ENCODE data around the gene THRB. TPM values are rescaled to one million over a fixed set of nuclear protein-coding genes. Genes with fewer than 3 reads are reported as not detected.

THRB gene
- total RNA-seq, 1 donor from 2014 or later = 0.31 TPM

DNA sequence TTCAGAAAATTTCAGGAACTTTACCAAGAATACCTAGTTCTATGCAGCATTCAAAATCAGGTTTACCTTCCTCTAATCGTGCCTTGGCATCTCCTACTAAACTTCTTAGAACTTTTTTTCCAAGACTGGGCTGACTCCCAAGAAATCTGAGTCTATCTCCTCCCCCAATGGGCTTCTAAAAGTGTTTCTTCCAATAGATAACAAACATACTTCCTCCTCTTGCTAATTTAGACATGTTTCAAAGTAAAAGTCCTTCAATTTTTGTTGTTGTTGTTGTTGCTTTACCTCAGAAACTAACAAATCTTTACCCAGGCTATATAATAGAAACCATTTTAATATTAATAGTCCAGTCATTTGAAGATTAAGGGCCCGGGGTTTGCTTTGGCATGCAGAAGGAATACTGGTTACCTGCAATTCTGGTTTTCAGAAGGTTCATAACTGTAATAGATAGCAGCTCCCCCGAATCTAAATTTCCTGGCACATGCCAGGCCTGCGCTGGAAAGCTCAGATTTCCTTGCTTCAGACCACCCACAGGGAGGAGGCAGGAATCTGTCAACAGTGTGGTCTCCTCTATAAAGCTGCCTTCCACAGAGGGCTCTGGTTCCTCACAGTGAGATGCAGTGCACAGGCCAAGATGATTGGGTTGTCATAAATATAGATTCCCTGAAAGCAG lies 188.7 kb downstream of the THRB start:
- H3K27ac Mint-ChIP-seq = no peak overlapping the region
- ChIA-PET POLR2A (no interaction called here), CTCF (no interaction called here)
- H3K4me3 Mint-ChIP-seq = no peak overlapping the region
- no peak for DNase-seq
- no peak for ATAC-seq (ENCODE audit: low read depth)
- no peaks in the 10 kb centered on the region for H3K4me1 Mint-ChIP-seq
- H3K27me3 Mint-ChIP-seq = no peaks in the 10 kb centered on the region
- TF ChIP-seq, protein P1, sequence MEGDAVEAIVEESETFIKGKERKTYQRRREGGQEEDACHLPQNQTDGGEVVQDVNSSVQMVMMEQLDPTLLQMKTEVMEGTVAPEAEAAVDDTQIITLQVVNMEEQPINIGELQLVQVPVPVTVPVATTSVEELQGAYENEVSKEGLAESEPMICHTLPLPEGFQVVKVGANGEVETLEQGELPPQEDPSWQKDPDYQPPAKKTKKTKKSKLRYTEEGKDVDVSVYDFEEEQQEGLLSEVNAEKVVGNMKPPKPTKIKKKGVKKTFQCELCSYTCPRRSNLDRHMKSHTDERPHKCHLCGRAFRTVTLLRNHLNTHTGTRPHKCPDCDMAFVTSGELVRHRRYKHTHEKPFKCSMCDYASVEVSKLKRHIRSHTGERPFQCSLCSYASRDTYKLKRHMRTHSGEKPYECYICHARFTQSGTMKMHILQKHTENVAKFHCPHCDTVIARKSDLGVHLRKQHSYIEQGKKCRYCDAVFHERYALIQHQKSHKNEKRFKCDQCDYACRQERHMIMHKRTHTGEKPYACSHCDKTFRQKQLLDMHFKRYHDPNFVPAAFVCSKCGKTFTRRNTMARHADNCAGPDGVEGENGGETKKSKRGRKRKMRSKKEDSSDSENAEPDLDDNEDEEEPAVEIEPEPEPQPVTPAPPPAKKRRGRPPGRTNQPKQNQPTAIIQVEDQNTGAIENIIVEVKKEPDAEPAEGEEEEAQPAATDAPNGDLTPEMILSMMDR (IDR thresholded peaks at IDR 0.05) = no peak
- H3K9me3 Mint-ChIP-seq = no peaks in the 10 kb centered on the region
- no peaks in the 10 kb centered on the region for H3K36me3 Mint-ChIP-seq (ENCODE audit: low read depth)
- intact Hi-C loops (cut with micrococcal nuclease) = no loop called here

DNA sequence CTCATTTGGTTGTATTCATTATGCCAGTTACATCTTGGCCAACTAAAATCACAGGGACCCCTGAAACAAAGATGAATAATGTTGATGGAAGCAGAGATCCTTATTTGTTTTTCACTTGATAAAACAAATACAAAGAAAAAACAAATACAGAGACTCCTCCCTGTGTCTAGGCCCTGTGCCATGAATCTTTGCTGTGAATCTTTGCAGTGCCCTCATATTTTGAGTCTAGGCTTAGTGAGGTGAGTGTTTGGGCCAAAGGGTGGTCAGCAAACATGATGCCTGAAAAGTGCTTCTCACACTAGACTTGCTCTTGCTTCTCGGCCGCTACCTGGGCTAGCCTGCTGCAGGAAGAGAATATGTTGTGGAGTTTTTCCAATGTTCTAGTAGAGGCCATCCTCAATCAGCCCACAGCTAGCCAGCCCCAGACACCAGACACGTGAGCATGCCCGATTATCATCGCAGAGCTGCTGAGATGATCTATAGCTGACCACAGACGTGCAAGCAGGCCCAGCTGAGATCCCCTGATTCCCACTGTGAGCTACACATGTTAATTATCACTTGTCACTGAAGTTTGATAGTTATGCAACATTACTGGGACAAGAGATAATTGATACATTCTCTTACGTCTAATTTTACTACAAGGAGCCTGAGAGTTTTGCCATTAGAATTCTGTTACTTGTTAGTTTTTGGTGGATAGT lies 191.4 kb downstream of the THRB start:
- intact Hi-C loops (cut with micrococcal nuclease) = no loop called here
- no peak for DNase-seq
- ATAC-seq (ENCODE audit: low read depth) = no peak
- no peaks in the 10 kb centered on the region for H3K36me3 Mint-ChIP-seq (ENCODE audit: low read depth)
- CTCF ChIA-PET = no interaction called here
- H3K4me1 Mint-ChIP-seq = no peaks in the 10 kb centered on the region
- TF ChIP-seq, protein P1 (IDR thresholded peaks at IDR 0.05) = no peak
- no peak overlapping the region for H3K4me3 Mint-ChIP-seq
- no peaks in the 10 kb centered on the region for H3K27me3 Mint-ChIP-seq
- no peaks in the 10 kb centered on the region for H3K9me3 Mint-ChIP-seq
- POLR2A ChIA-PET = no interaction called here
- no peak overlapping the region for H3K27ac Mint-ChIP-seq

DNA sequence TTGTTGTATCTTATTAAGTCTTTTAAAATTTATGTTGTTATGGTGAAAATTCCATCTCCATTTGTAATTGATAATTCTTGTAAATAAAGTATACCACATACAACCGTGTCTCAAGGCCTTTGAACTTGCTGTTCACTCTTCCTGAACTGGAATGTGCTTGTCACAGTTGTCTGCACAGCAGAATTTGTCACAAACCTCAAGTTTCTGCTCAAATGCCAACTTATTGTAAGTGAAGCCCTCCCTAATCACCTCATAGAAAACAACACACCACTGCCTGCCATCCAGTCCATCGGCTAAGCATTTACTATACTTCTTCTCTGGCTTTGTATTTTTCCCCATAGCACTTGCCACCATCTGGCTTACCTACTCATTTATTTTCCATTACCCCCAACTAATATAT lies 192.3 kb downstream of the THRB start:
- H3K9me3 Mint-ChIP-seq = no peaks in the 10 kb centered on the region
- TF ChIP-seq, protein P1 (IDR thresholded peaks at IDR 0.05) = no peak
- no peak overlapping the region for H3K4me3 Mint-ChIP-seq
- DNase-seq = no peak
- ChIA-PET CTCF (no interaction called here), POLR2A (no interaction called here)
- H3K36me3 Mint-ChIP-seq (ENCODE audit: low read depth) = no peaks in the 10 kb centered on the region
- H3K27ac Mint-ChIP-seq = no peak overlapping the region
- ATAC-seq (ENCODE audit: low read depth) = no peak
- intact Hi-C loops (cut with micrococcal nuclease) = no loop called here
- H3K27me3 Mint-ChIP-seq = no peaks in the 10 kb centered on the region
- H3K4me1 Mint-ChIP-seq = no peaks in the 10 kb centered on the region

DNA sequence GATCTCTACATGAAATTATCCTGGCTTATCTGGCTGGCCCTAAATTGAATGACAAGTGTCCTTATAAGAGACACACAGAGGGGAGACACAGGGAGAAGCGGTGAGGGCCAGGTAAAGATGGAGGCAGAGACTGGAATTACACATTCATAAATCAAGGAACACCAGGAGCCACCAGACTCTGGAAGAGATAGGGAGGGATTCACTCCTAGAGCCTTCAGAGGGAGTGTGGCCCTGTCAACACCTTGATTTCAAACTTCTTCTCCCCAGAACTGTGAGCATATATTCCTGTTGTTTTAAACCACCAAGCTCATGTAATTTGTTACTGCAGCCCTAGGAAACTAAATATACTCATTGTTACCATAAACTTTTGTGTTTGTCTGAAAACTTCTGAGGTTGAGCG lies 193.7 kb downstream of the THRB start:
- ChIA-PET POLR2A (no interaction called here), CTCF (no interaction called here)
- no peaks in the 10 kb centered on the region for H3K4me1 Mint-ChIP-seq
- DNase-seq (no peak), ATAC-seq (ENCODE audit: low read depth) (no peak)
- no peak overlapping the region for H3K4me3 Mint-ChIP-seq
- H3K9me3 Mint-ChIP-seq = no peaks in the 10 kb centered on the region
- no peaks in the 10 kb centered on the region for H3K27me3 Mint-ChIP-seq
- TF ChIP-seq, protein P1 (IDR thresholded peaks at IDR 0.05) = no peak
- H3K27ac Mint-ChIP-seq = no peak overlapping the region
- intact Hi-C loops (cut with micrococcal nuclease) = no loop called here
- no peaks in the 10 kb centered on the region for H3K36me3 Mint-ChIP-seq (ENCODE audit: low read depth)

DNA sequence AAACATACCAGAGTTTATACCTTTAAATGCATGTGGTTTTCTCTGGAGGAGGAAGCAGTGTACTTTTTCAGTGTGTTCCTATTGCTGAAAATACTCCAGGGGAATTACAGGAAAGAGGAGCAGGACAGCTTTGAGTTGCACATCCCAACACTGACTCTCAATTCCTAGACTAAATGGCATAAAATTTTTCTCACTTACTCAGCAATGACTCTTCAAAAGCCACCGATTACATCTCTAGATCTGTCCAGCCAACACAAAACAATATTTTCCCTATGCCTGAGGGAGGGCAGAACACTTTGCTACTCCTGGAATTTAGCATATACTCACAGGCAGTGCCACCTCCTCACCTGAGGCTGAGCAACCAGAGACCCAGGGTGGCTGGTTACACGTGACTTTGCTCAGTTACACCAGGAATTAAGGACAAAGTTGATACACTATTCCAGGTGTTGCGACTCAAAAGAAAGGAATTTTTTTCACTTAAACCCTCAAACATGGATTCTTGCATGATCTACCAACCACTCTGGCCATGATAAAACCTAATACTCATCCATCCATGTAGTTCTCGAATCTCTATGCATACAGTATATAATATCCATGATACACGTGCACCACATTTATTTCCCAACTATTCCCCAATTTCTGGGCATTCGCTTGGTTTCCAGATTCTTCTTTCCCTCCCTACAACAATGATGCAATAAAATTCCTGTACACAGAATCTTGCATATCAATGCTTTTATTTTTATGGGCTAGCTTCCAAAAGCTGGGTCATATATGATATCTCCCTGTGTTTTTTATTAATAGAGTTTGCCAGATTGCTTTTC lies 194.6 kb downstream of the THRB start:
- TF ChIP-seq, protein P1 (IDR thresholded peaks at IDR 0.05) = no peak
- no peaks in the 10 kb centered on the region for H3K27me3 Mint-ChIP-seq
- DNase-seq = no peak
- CTCF ChIA-PET = no interaction called here
- intact Hi-C loops (cut with micrococcal nuclease) = no loop called here
- ATAC-seq (ENCODE audit: low read depth) = no peak
- H3K9me3 Mint-ChIP-seq = no peaks in the 10 kb centered on the region
- no peak overlapping the region for H3K27ac Mint-ChIP-seq
- no peak overlapping the region for H3K4me3 Mint-ChIP-seq
- no peaks in the 10 kb centered on the region for H3K4me1 Mint-ChIP-seq
- H3K36me3 Mint-ChIP-seq (ENCODE audit: low read depth) = no peaks in the 10 kb centered on the region
- POLR2A ChIA-PET = no interaction called here
